Prostate gland (tissue), 2 donors: ENCODE data around the gene BSND.

Source experiments
- CTCF ChIP-seq, 4 experiments: fragments of 200-600 bp in 2 of 4; fragments of 450-650 bp in 2 of 4; sonication (generic) in 2 of 4; IDR thresholded peaks; 1 replicate in 3 of 4; 2 replicates in 1 of 4; pipeline ENCODE4 v1.5.1; 2016 to 2019; ENCODE audit warnings: antibody characterized with exemption in 4 of 4, mild to moderate bottlenecking in 2 of 4, moderate library complexity in 2 of 4
- POLR2A ChIP-seq: fragments of 450-650 bp; IDR thresholded peaks from one replicate; pipeline ENCODE4 v1.6.1; 2016; ENCODE audit warnings: antibody characterized with exemption, mild to moderate bottlenecking
- POLR2AphosphoS5 ChIP-seq: sonication (generic); formaldehyde crosslinking; IDR thresholded peaks from one replicate; pipeline ENCODE4 v1.6.1; 2017; ENCODE audit warnings: antibody characterized with exemption

GRCh38 chr1:55043011-55043410, 44.3 kb downstream of the BSND start:
- TF ChIP-seq CTCF (IDR thresholded peaks at IDR 0.05) (no peak), POLR2A (no peak), POLR2AphosphoS5 (no peak)
